ENCODE results near the gene BTBD7. TPM values are rescaled to one million over a fixed set of nuclear protein-coding genes. Genes with fewer than 3 reads are reported as not detected.
A peak's percentile ranks its signal among the peaks of the same experiment; 100 is the strongest.

The BTBD7 gene
- total RNA-seq, 1 donor from 2014 or later: 43.5 TPM

DNA sequence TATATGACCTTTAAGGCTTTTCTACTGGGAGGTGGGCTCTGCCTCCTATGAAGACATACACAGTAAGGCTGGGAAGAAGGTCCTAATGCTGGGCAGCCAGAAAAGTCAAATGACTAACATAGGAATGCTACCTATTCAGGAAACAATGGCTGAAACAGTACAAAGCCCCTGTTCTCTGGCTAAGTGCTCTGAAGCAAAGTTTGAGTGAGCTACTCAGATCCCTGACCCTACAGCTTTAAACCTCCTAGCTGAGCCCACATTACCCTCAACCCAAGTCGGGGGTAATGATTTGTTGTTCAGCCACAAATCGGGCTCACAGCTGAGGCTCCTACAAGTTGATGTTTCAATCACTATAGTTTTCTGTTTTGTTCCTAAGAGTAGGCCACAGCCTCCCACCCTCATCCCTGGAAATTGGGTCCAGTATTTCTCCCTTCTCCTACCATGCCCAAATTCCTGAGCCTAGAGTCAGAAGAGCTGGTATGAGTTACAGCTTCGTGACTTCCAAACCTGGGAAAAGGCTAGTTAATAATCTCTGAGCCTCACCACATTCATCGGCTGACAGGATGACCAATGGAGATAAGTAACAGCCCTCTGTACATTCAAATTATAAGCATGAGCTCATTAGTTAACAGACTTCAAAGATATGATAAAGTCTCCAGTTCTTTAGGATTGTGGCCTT is 46.5 kb downstream of the BTBD7 start:
- peaks cover 2% of the 10 kb centered on the region for H3K36me3 Mint-ChIP-seq (ENCODE audit: low read depth)
- peaks cover 13% of the 10 kb centered on the region for H3K4me1 Mint-ChIP-seq (ENCODE audit: low read depth)
- H3K4me3 Mint-ChIP-seq (ENCODE audit: unreplicated experiment): no peak overlapping the region
- H3K27me3 Mint-ChIP-seq (ENCODE audit: low read depth): no peaks in the 10 kb centered on the region
- peak overlapping the region; percentile 79 for H3K27ac Mint-ChIP-seq (ENCODE audit: unreplicated experiment)
- no peak for DNase-seq (ENCODE audit: low spot score)
- H3K9me3 Mint-ChIP-seq (ENCODE audit: low read depth): no peaks in the 10 kb centered on the region
- TF ChIP-seq, protein P1, sequence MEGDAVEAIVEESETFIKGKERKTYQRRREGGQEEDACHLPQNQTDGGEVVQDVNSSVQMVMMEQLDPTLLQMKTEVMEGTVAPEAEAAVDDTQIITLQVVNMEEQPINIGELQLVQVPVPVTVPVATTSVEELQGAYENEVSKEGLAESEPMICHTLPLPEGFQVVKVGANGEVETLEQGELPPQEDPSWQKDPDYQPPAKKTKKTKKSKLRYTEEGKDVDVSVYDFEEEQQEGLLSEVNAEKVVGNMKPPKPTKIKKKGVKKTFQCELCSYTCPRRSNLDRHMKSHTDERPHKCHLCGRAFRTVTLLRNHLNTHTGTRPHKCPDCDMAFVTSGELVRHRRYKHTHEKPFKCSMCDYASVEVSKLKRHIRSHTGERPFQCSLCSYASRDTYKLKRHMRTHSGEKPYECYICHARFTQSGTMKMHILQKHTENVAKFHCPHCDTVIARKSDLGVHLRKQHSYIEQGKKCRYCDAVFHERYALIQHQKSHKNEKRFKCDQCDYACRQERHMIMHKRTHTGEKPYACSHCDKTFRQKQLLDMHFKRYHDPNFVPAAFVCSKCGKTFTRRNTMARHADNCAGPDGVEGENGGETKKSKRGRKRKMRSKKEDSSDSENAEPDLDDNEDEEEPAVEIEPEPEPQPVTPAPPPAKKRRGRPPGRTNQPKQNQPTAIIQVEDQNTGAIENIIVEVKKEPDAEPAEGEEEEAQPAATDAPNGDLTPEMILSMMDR (IDR thresholded peaks at IDR 0.05): no peak

DNA sequence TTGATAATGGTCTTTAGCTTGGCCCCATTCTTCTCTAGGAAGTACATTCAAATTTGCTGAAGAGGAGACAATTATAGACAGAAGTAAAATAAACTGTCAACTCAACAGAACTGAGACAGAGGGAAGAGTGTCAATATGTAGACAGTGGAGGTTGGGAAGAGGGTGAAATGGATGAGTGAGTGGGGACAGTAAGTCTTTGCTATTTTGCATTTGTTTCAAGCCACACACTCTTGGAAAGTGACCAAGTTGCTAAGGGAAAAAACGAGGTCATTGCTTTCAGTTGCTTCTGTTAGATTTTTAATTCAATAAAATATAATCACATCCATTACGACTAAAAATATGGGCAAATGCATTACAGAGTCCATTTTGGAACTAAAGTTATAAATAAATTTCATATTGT is 47.8 kb downstream of the BTBD7 start:
- Mint-ChIP-seq H3K36me3 (ENCODE audit: low read depth) (peaks cover 2% of the 10 kb centered on the region), H3K4me3 (ENCODE audit: unreplicated experiment) (no peak overlapping the region), H3K4me1 (ENCODE audit: low read depth) (peaks cover 13% of the 10 kb centered on the region), H3K27me3 (ENCODE audit: low read depth) (no peaks in the 10 kb centered on the region), H3K27ac (ENCODE audit: unreplicated experiment) (no peak overlapping the region), H3K9me3 (ENCODE audit: low read depth) (no peaks in the 10 kb centered on the region)
- TF ChIP-seq, protein P1 (IDR thresholded peaks at IDR 0.05): no peak
- no peak for DNase-seq (ENCODE audit: low spot score)

DNA sequence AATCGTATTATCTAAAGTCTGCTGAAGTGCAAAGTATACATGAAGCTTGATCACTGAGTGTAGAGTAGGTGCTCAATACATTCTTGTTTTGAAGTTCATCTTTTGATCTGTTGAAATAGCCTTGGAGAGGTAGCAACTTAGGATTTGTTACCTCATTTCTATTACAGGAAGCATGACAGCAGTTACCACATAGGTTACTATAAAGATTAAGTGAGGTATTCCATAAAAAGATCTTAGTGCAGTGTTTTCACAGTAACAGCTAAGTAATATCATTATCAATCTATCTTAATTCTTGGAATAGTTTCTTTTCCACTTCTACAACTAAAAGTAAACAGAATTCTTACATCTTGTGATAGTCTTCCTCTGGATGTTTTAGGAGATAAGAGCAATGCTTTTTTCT is 50.9 kb downstream of the BTBD7 start:
- no peaks in the 10 kb centered on the region for H3K9me3 Mint-ChIP-seq (ENCODE audit: low read depth)
- peaks cover 2% of the 10 kb centered on the region for H3K36me3 Mint-ChIP-seq (ENCODE audit: low read depth)
- H3K27me3 Mint-ChIP-seq (ENCODE audit: low read depth): no peaks in the 10 kb centered on the region
- TF ChIP-seq, protein P1 (IDR thresholded peaks at IDR 0.05): no peak
- H3K4me1 Mint-ChIP-seq (ENCODE audit: low read depth): peaks cover 20% of the 10 kb centered on the region
- no peak for DNase-seq (ENCODE audit: low spot score)
- H3K4me3 Mint-ChIP-seq (ENCODE audit: unreplicated experiment): no peak overlapping the region
- peak overlapping the region; percentile 22 for H3K27ac Mint-ChIP-seq (ENCODE audit: unreplicated experiment)

DNA sequence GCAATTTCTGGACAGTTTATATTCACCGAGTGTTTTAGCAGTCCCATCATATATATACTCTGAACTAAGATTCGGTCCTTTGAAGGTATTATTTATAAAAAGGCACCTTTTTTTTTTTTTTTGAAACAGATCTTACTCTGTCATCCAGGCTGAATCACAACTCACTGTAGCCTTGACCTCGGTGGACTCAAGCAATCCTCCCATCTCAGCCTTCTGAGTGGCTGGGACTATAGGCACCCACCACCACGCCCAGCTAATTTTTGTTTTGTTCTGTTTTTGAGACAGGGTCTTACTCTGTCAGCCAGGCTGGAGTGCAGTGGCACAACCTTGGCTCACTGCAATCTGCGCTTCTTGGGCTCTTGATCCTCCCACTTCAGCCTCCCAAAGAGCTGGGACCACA is 52.1 kb downstream of the BTBD7 start:
- no peaks in the 10 kb centered on the region for H3K27me3 Mint-ChIP-seq (ENCODE audit: low read depth)
- no peaks in the 10 kb centered on the region for H3K9me3 Mint-ChIP-seq (ENCODE audit: low read depth)
- H3K4me3 Mint-ChIP-seq (ENCODE audit: unreplicated experiment): no peak overlapping the region
- peaks cover 18% of the 10 kb centered on the region for H3K4me1 Mint-ChIP-seq (ENCODE audit: low read depth)
- no peak overlapping the region for H3K27ac Mint-ChIP-seq (ENCODE audit: unreplicated experiment)
- no peak for DNase-seq (ENCODE audit: low spot score)
- peaks cover 2% of the 10 kb centered on the region for H3K36me3 Mint-ChIP-seq (ENCODE audit: low read depth)
- TF ChIP-seq, protein P1 (IDR thresholded peaks at IDR 0.05): no peak

DNA sequence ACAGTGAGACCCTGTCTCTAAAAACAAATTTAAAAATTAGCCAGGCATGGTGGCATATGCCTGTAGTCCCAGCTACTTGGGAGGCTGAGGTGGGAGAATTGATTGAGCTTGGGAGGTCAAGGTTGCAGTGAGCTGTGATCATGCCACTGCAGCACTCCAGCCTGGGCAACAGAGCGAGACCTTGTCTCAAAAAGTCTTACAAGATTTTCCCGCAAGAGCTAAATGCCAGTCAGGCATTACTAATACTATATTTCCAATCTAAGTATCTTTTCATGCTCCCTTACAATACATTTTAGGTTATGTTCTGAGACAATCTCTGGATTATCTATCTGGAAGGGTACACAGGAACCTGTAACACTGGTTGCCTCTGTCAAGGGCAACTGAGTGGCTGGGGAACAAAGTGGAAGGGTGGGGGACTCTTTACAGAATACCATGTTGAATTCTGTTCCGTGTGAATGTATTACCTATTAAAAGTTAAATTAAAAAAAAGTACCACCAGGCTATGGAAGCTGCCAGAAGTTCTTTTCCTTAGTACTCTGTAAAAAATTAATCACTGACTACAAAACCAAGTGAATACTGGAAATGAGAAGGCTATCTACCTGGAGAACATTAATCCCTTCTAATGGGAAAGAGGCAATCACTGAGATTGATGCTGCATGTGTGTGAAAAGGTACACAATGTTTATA is 56.7 kb downstream of the BTBD7 start:
- Mint-ChIP-seq H3K27ac (ENCODE audit: unreplicated experiment) (no peak overlapping the region), H3K4me1 (ENCODE audit: low read depth) (peaks cover 11% of the 10 kb centered on the region), H3K36me3 (ENCODE audit: low read depth) (peaks cover 4% of the 10 kb centered on the region)

More for the DNA sequence above, 56.7 kb downstream of the BTBD7 start:
- Mint-ChIP-seq H3K4me3 (ENCODE audit: unreplicated experiment) (no peak overlapping the region), H3K9me3 (ENCODE audit: low read depth) (no peaks in the 10 kb centered on the region), H3K27me3 (ENCODE audit: low read depth) (no peaks in the 10 kb centered on the region)
- TF ChIP-seq, protein P1 (IDR thresholded peaks at IDR 0.05): no peak
- no peak for DNase-seq (ENCODE audit: low spot score)

All from chondrocyte (in vitro differentiated cells).